T-helper 2 cell (primary cell): Measurements from ENCODE around the gene P2RY13.
A peak's percentile ranks its signal among the peaks of the same experiment; 100 is the strongest.

Source experiments
- DNase-seq, 5 experiments: peaks; one replicate each; pipeline versions ENCODE4 v3.0.0 to v3.0.0-alpha.2; 2012 to 2022
- total RNA-seq, 2 donors: gene quantifications; one replicate each; lab custom pipeline; 2026; lab: John Stamatoyannopoulos, UW

Gene P2RY13
- 0 reads per million in 2 donors for total RNA-seq

DNA sequence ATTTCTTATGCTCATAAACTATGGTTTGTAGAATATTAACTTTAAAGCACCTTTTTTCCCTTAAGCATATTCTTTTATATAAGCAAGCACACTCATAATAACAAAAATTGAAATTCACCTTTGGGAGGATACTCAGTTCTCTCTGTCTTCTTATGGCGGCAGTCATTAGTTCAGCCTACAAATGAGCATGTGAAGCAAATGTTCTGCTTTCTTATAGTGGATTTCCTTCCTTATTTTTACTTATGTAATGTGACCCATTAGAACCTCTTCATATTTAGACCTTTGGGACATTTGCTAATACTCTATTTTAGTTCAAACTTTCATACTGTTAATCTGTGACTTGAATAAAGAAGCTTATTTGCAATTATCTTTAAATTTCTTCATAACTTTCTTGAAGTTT, at the start of gene P2RY13:
TSS of gene P2RY13 (minus strand) at position 187 of the 400 bp plus-strand sequence. CDS start at position 166, 21 bp downstream.
- DNase-seq = no peak

- DNase-seq = no peak
Observed at GRCh38 chr3:151377768-151378385, 48.5 kb upstream of the P2RY13 start.

DNA sequence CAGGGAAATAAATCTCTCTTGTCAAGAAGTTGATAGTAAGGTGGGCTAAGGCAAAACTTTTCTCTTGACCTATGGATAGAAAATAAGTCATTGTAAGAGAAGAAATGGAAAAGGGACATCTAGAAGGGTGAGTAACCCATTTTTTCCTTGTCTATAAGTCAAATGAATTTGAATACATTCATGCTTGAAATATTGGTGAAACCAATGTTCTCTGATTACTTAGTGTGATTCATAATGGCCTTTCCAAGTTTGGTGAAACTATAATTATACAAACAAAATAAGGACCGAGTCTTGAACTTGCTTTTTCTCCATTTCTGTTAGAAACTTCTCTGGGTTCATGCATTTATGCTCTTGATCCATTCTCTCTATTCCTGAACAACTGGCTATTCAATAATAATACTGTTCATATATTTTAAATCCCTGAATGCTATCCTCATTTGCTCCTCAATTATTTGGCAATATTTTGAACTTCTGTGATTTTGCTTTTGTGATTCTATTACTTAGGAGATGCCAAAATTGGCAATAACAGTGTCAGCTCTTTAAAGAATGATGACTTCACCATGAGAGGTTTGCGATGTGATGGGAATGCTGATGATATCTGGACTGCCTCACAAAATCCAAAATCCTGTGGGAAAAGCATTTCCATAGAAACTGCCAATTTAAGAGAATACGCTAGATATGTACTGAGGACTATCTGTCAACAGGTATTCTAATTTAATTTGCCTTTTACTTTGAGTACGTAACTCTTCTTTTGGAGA, 42.9 kb upstream of the P2RY13 start:
- no peak for DNase-seq

- no peak for DNase-seq
Observed at GRCh38 chr3:151371526-151371925, 42.2 kb upstream of the P2RY13 start.

- DNase-seq = no peak
Observed at GRCh38 chr3:151367448-151367847, 38.1 kb upstream of the P2RY13 start.

DNA sequence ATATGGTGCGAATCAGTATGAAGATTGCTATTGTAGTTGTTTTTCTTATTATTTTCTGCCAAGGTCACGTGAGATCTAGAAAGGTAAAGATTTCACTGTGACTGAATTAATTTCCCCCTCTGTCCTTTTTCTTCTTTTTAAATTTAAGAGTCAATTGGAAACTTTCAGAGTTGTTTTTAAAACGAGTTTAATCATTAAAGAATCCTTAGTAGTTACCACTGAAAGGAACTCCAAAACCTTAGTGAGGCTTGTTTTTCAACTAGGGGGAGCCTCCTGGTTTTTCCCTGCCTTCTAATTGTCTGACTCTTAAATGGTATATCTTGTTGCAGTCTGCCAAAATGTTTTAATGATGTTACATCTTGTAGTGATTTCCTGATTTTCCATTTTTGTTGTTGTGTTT, 37.6 kb upstream of the P2RY13 start:
- DNase-seq = no peak

GRCh38 chr3:151362751-151363174, 33.4 kb upstream of the P2RY13 start:
- no peak for DNase-seq

- no peak for DNase-seq
Observed at GRCh38 chr3:151357463-151357850, 28.1 kb upstream of the P2RY13 start.

DNA sequence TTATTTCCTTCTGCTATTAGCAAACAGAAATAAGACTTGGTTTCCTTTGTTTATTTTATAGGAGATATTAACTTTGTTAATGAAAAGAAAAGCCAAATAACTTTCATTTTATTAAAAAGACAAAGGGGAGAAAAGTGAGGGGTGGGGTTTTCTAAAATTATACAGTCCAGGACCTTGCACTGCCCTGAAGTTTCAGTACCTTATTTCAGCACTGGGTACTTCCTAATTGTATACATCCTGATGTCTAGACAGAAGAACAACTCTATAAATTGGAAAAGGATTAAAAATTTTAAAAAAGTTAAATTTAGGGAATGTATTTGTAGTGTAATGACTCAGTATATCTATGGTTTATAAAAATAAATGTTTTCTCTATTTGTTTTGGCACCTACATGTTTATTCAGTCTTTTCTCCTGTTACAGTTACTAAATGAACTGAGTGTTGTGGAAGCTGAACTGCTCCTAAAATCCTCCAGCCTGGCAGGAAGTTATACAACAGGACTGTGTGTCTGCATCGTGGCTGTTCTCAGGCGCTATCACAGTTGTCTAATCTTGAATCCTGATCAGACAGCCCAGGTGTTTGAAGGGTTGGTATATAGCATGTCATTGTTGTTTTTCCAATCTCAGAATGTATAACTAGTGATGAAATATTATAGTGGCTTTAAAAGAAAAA, 27.6 kb upstream of the P2RY13 start:
- no peak for DNase-seq

DNA sequence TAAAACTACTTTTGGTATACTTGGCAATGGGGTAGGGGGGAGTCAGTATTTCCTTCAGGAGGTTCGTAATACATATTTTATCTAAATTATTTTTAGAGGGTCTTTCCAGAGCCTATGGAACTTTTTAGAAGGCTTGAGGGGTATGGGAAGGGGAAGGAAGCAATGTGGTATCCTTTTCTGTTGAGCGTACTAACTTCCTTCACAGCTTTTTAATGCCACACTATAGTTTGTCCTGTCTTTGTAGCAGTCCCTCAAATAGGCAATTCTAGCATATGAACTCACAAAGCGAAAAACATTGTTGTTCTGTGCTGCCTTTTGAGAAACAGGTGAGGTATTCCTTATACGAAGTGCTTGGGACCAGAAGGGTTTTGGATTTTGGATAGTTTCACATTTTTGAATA, 22.3 kb upstream of the P2RY13 start:
- no peak for DNase-seq

DNA sequence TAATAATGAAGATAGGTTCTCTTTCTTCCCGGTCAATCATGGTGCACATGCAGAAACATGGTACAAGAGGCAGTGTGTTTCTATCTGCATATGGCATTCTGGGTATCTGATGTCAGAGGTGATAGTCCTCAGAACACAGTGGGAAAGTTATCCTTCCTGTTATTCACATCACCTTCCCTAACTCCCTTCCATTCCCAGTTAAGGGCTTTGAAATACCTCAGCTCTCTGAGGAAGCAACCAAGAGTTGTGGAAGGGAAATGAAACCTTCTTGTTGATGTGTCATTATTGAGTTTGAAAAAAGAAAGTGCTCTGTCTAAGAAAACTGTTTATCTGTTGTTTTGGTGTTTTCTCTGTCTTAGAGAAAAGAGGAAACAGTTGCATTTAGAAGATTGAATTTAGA, 21.9 kb upstream of the P2RY13 start:
- DNase-seq = peak in 1 of 5 experiments; percentile 12

- DNase-seq = no peak
Observed at GRCh38 chr3:151350656-151351055, 21.3 kb upstream of the P2RY13 start.

- no peak for DNase-seq
Observed at GRCh38 chr3:151347432-151347831, 18.1 kb upstream of the P2RY13 start.

- DNase-seq = peak in 1 of 5 experiments; percentile 19
Observed at GRCh38 chr3:151346292-151346691, 16.9 kb upstream of the P2RY13 start.

- DNase-seq = no peak
Observed at GRCh38 chr3:151345859-151346258, 16.5 kb upstream of the P2RY13 start.

DNA sequence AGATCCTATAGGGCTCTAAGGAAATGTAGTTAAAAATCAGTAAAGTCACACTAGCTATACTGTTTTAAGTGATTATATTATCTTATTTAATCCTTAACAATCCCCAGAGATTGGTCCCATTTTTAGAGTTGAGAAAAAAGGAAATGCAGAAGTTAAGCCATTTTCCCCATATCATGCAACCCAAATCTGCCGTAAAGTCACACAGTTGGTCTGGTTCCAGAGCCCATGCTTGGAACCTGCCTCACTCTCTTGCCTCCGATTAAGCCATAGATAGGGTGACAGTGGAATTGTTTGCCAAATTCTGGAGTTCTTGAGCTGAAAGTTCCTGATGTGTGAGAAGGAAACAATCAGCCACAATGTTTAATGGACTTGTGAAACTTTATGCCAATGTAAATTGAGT, 2.3 kb upstream of the P2RY13 start:
- DNase-seq = no peak

GRCh38 chr3:151330899-151331298, 1.6 kb upstream of the P2RY13 start:
- DNase-seq = no peak

- DNase-seq = no peak
Observed at GRCh38 chr3:151330379-151330778, 1.0 kb upstream of the P2RY13 start.

DNA sequence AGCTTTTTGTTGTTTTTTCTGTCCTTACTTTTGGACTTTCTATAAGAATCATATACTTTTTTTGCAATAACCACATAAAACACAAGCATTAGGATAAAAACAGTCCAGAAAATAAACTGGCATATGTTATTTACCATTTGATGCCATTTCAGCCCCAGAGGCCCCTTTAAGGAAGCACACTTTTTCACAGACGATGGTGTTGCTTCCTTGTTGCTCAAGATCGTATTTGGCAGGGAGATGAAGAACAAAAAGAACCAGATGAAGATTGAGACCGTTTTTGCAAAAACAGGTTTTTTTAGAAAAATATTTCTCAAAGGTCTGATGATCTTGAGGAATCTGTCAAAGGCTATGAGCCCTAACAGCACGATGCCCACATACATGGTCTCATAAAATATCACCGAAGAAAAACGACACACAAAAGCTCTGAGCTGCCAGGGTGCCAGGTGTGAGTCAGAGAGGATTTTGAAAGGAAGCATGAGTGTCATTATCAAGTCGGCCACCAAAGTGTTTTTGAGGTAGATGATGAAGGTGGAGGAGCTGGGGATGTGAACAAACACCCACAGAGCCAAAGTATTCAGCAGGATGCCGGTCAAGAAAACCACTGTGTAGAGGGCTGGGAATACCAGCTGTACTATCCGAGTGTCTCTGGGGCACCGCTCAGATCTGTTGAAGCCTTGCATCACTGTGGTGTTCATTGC, 902 bp downstream of the P2RY13 start:
- DNase-seq = peak in 2 of 5 experiments; percentile 49 to 51

GRCh38 chr3:151327571-151328198, 1.7 kb downstream of the P2RY13 start:
- peak in 1 of 5 experiments; percentile 37 for DNase-seq

GRCh38 chr3:151322511-151322910, 6.8 kb downstream of the P2RY13 start:
- no peak for DNase-seq

GRCh38 chr3:151321526-151321925, 7.8 kb downstream of the P2RY13 start:
- DNase-seq = no peak

DNA sequence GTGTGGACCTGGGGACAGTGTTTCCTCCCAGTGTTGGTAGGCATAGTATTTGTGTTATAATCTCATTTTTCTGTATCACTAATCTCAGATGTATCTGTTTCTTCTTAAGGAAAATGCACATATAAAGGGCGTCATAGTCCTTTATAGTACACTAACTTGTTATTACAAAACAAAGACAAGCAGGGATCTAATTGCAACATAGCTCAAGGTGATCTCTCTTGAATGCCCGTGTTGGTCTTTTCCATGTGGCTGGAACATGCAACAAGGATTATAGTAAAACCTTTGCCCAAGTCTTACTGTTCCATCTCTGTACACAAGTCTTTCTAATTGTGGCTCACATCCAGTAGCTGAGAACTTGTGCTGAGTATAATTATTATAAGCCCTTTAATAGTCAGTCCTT, 9.2 kb downstream of the P2RY13 start:
- no peak for DNase-seq
